B cell (primary cell): Measurements from ENCODE around the gene BRMS1. TPM values are rescaled to one million over a fixed set of nuclear protein-coding genes. Genes with fewer than 3 reads are reported as not detected.

ENCODE experiments used
- ATAC-seq: fragments of 200-7000 bp; cut with Tn5 transposase; one replicate; pipeline ENCODE4 v1.10.0; 2021; ENCODE audit warnings: low read depth, mild to moderate bottlenecking, moderate number of reproducible peaks, moderate library complexity
- CTCF ChIA-PET: fragments of 350-600 bp; sonication (Branson Sonifier 250); formaldehyde crosslinking; loops from one replicate; lab custom pipeline; 2021; ENCODE audit warnings: antibody characterized with exemption, inconsistent platforms; lab: Charles Lee
- POLR2A ChIA-PET: fragments of 350-600 bp; sonication (Branson Sonifier 250); formaldehyde crosslinking; loops from one replicate; lab custom pipeline; 2021; ENCODE audit warnings: antibody characterized with exemption; lab: Charles Lee
- DNase-seq: peaks from one replicate; pipeline ENCODE4 v3.0.0; 2013
- H2AFZ ChIP-seq: 2 replicates; pipeline ENCODE4 v1.6.1; 2012; ENCODE audit warnings: mild to moderate bottlenecking, low read depth, low read length; ENCODE audit not compliant: insufficient read depth, poor library complexity, severe bottlenecking
- H3K27ac ChIP-seq, 2 donors: 1 replicate in 1 of 2; 2 replicates in 1 of 2; pipeline ENCODE4 v1.5.1; 2012 to 2013; ENCODE audit warnings: low read length in 2 of 2, mild to moderate bottlenecking in 2 of 2, moderate library complexity in 1 of 2
- H3K27me3 ChIP-seq, 4 experiments: fragments of 200-600 bp in 1 of 4; sonication (generic) in 1 of 4; replicated peaks in 1 of 4; 1 replicate in 2 of 4; 2 replicates in 2 of 4; pipeline versions ENCODE4 v1.6.1 to v1.7.0; 2013 to 2016; ENCODE audit warnings: low read length in 3 of 4, mild to moderate bottlenecking in 2 of 4, mixed read lengths in 1 of 4, moderate library complexity in 1 of 4; ENCODE audit not compliant: insufficient read depth in 4 of 4, control insufficient read depth in 3 of 4; ENCODE audit errors: control extremely low read depth in 1 of 4
- H3K36me3 ChIP-seq, 2 experiments: replicated peaks in 1 of 2; 1 replicate in 1 of 2; 2 replicates in 1 of 2; pipeline versions ENCODE4 v1.6.1 to v1.7.1; 2013; ENCODE audit warnings: low read length in 1 of 2; ENCODE audit not compliant: insufficient read depth in 2 of 2, control insufficient read depth in 1 of 2; ENCODE audit errors: control extremely low read depth in 1 of 2, extremely low read depth in 1 of 2
- H3K4me1 ChIP-seq, 2 donors: fragments of 200-600 bp in 1 of 2; sonication (generic) in 1 of 2; 1 replicate in 1 of 2; 2 replicates in 1 of 2; pipeline versions ENCODE4 v1.5.1 to v1.6.1; 2013 to 2017; ENCODE audit warnings: low read length in 2 of 2; ENCODE audit not compliant: control insufficient read depth in 2 of 2, insufficient read depth in 2 of 2
- H3K4me2 ChIP-seq: replicated peaks from 2 replicates; pipeline ENCODE3; 2012; ENCODE audit warnings: mild to moderate bottlenecking, low read depth, low read length; ENCODE audit not compliant: poor library complexity, severe bottlenecking
- H3K4me3 ChIP-seq, 5 experiments: fragments of 200-600 bp in 1 of 5; sonication (generic) in 1 of 5; 1 replicate in 3 of 5; 2 replicates in 2 of 5; pipeline versions ENCODE4 v1.5.1 to v1.7.0; 2011 to 2016; ENCODE audit warnings: low read length in 4 of 5, mild to moderate bottlenecking in 4 of 5, low read depth in 2 of 5, control low read depth in 1 of 5, moderate library complexity in 1 of 5; ENCODE audit not compliant: insufficient read depth in 1 of 5; ENCODE audit errors: control extremely low read depth in 1 of 5, extremely low read depth in 1 of 5
- H3K79me2 ChIP-seq: fragments of 200-600 bp; sonication (generic); one replicate; pipeline ENCODE4 v1.6.0; 2016; ENCODE audit warnings: low read length; ENCODE audit not compliant: control insufficient read depth, insufficient read depth
- H3K9ac ChIP-seq: fragments of 200-600 bp; sonication (generic); 2 replicates; pipeline ENCODE4 v1.6.1; 2017; ENCODE audit warnings: mild to moderate bottlenecking, low read length, moderate library complexity
- H3K9me3 ChIP-seq, 3 donors: one replicate each; pipeline versions ENCODE4 v1.6.1 to v1.7.1; 2013; ENCODE audit warnings: low read length in 2 of 3; ENCODE audit not compliant: control insufficient read depth in 2 of 3, insufficient read depth in 1 of 3; ENCODE audit errors: control extremely low read depth in 1 of 3
- H4K20me1 ChIP-seq: 2 replicates; pipeline ENCODE4 v1.6.0; 2012; ENCODE audit warnings: mild to moderate bottlenecking, low read length; ENCODE audit not compliant: insufficient read depth, control insufficient read depth, poor library complexity, severe bottlenecking
- H3K27ac Mint-ChIP-seq: one replicate; pipeline ENCODE4 v1.8.0; 2021; ENCODE audit warnings: mixed read lengths
- H3K27me3 Mint-ChIP-seq: one replicate; pipeline ENCODE4 v1.8.0; 2021; ENCODE audit warnings: mixed read lengths
- H3K4me1 Mint-ChIP-seq: one replicate; pipeline ENCODE4 v1.8.0; 2021; ENCODE audit warnings: mixed read lengths
- H3K4me3 Mint-ChIP-seq: one replicate; pipeline ENCODE4 v1.8.0; 2021; ENCODE audit warnings: mixed read lengths
- H3K9me3 Mint-ChIP-seq: one replicate; pipeline ENCODE4 v1.8.0; 2022; ENCODE audit warnings: mixed read lengths; ENCODE audit not compliant: insufficient read depth
- CTCF ChIP-seq: fragments of 200-600 bp; IDR thresholded peaks from one replicate; pipeline ENCODE4 v1.8.0; 2022; ENCODE audit warnings: antibody characterized with exemption, mild to moderate bottlenecking
- EZH2 ChIP-seq: IDR thresholded peaks from 2 replicates; pipeline ENCODE4 v1.6.1; 2012; ENCODE audit warnings: borderline replicate concordance, low read depth, mild to moderate bottlenecking, moderate library complexity, low read length; ENCODE audit not compliant: insufficient read depth, poor library complexity, severe bottlenecking
- WGBS: methylation state at CpG from one replicate; pipeline ENCODE4 v1.1.5; 2013; ENCODE audit warnings: missing lambda C conversion rate; ENCODE audit not compliant: insufficient coverage; 5-methylcytosine and 5-hydroxymethylcytosine counted together
- intact Hi-C: fragments of 100-400 bp; cut with micrococcal nuclease; formaldehyde crosslinking; loops from one replicate; pipeline ENCODE4 v1.10.0; 2022
- polyA plus RNA-seq: library from polyadenylated mRNA; depleted of rRNA; stranded (reverse); fragments of >200 nt; gene quantifications from 2 replicates; pipeline ENCODE4 v1.2.3, GENCODE V29; 2012
- total RNA-seq, 2 donors: library from RNA; stranded (reverse); fragments of 120-200 nt in 1 of 2; gene quantifications; 1 replicate in 1 of 2; 2 replicates in 1 of 2; pipeline versions ENCODE4 v1.2.3 to v1.2.4, GENCODE V29; 2013 to 2022

The BRMS1 gene
- total and polyA plus RNA-seq, 2 donors (not counting 1 experiment from before 2014, with no cell fraction given) = 51.2 to 58.3 TPM

- Histone ChIP-seq H3K4me3 (peak within 1 kb of the TSS in 3 of 5 experiments; percentile 19 to 50 (median 42)), H3K27me3 (peaks cover 0 to 9% (median 3%) of the 10 kb centered on the region in 4 experiments), H3K36me3 (peaks cover 0 to 40% of the 10 kb centered on the region in 2 experiments), H3K27ac (no peak within 1 kb of the TSS), H3K4me2 (peak within 1 kb of the TSS; percentile 74), H3K4me1 (peaks cover 15 to 25% of the 10 kb centered on the region in 2 donors), H2AFZ (peak within 1 kb of the TSS; percentile 33), H3K79me2 (peaks cover 2% of the 10 kb centered on the region), H3K9me3 (no peaks in the 10 kb centered on the region), H3K9ac (peak within 1 kb of the TSS; percentile 42), H4K20me1 (peaks cover 21% of the 10 kb centered on the region)
- no peak for TF ChIP-seq CTCF
- no peak for TF ChIP-seq EZH2
- CTCF ChIA-PET = interaction anchor here (0.9 to 3.0 kb wide), 4 partner anchors 8 to 52 kb away, joined by 3 to 24 read pairs (median 6); no protein-coding TSS in a partner anchor
- DNase-seq (peak; percentile 57), ATAC-seq (peak; percentile 59)
- intact Hi-C loops = no loop called here
- Mint-ChIP-seq H3K9me3 (no peaks in the 10 kb centered on the region), H3K27ac (peak within 1 kb of the TSS; percentile 26), H3K27me3 (no peaks in the 10 kb centered on the region), H3K4me3 (peak within 1 kb of the TSS; percentile 84), H3K4me1 (peaks cover 21% of the 10 kb centered on the region)
- POLR2A ChIA-PET = interaction anchor here (1.0 to 2.0 kb wide), 2 partner anchors 24 to 359 kb away, joined by 4 to 6 read pairs; no protein-coding TSS in a partner anchor
- WGBS = 18% methylated on average over 22 of the region's 22 CpGs
Measured at GRCh38 chr11:66336234-66337102, 8.4 kb downstream of the BRMS1 start, which contains the start of gene RIN1. TSS of gene RIN1 (minus strand) at chr11:66336434. CDS start at chr11:66336402, 32 bp downstream.
